ENCODE data around the gene LIX1.
"Not testable (repeated sequence)": the region's sequence is repeated elsewhere in the genome, so short reads cannot be mapped to it uniquely, and the experiment has no call there.

Gene LIX1

DNA sequence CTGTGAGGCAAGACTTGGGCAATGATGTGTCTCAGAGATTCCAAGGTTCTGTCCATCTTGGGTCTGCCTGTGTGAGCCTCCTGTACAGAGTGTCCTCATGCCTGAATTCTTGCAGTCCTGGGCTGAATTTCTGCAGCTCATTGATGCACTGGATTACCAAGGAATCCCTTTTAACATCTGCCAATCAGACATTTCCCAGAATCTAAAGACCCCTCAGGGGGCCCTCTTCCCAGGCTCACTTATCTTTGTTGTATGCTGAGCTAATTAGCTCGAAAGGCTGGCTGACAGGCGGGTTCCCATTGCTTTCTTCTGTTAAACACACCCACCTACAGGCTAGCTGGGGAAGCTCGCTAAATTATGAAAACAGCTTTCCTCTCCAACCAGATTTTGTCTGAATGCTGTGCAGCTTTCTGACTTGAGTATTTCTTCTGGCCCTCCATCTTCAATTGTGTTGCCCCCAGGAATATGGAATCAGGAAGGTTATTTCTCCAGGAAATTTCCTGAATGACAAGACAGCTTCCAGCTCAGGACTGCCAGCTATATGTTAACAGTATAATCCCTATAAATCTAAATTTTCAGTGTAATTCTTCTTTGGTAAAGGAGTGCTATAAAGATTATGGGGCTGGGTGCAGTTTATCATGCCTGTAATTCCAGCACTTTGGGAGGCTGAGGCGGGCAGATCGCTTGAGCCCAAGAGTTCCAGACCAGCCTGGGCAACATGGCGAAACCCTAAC lies at the start of gene LIX1:
LIX1 (minus strand) TSS at position 91 of the 734 bp plus-strand sequence; CDS start at position 56, 35 bp downstream.
- DNase-seq (ENCODE audit: low spot score), result peak; percentile 48

DNA sequence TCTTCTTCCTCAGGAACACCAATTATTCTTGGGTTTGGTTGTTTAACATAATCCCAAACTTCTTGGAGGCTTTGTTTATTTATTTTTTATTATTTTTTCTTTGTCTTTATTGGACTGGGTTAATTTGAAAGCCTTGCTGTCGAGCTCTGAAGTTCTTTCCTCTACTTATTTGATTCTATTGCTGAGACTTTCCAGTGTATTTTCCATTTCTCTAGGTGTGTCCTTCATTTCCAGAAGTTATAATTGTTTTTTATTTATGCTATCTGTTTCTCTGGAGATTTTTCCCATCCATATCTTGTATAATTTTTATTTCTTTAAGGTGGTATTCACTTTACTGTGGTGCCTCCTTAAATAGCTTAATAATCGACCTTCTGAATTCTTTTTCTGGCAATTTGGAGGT lies 49.5 kb upstream of the LIX1 start:
- DNase-seq (ENCODE audit: low spot score), result no peak

GRCh38 chr5:97189523-97189922 lies 47.1 kb upstream of the LIX1 start:
- not testable (repeated sequence) for DNase-seq (ENCODE audit: low spot score)

DNA sequence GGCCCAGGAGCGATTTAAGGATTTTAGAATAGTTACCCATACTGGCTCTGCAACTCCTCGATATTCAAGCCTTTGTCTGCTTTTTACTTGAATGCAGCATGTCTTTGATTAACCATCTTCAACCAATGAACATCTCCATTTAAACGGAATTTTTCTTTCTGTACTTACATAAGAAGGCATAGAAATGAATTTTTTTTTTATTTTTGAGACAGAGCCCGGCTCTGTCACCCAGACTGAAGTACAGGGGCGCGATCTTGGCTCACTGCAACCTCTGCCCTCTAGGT lies 41.5 kb upstream of the LIX1 start:
- DNase-seq (ENCODE audit: low spot score), result no peak

DNA sequence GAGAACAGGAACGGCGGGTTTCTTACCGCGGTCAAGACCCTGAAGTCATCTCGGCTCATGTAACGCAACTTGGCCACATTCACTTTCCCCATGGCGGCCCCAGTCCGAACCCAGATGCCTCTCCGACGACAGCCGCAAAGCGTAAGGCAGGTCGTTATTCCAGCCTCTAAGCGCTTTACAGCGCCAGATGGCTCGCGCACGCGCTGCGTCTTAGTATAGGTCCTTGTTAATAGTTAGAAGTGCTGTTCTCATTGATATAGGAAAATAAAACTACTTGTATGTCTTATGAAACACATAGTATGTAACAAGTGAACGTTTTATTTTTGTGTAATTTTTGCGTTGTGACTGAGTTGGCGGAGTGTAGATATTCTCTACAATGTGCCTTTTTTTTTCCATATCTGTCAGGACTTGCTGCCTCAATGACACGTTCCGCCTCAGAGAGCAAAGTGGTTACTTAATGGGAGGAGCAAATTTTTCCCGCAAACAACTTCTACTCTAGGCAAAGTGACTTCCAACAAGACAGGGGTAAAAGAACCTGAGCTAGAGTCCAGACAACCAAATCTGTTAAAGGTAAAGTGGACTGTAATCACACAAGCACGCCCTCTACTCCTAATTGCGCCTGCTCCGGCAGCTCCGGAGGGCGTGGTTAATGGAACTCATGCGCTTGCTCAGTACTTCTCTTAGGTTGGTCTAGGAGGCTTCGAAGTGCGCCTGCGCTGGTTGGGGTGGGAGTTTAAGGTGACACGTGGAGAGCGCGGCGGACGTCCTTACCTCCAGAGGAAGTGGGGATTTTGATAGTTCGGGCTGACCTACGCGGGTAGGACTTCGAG lies 40.9 kb upstream of the LIX1 start, which contains the start of gene RIOK2:
RIOK2 (minus strand) TSS at position 148 of the 830 bp plus-strand sequence; CDS start at position 92, 56 bp downstream.
- peak; percentile 95 for DNase-seq (ENCODE audit: low spot score)

DNA sequence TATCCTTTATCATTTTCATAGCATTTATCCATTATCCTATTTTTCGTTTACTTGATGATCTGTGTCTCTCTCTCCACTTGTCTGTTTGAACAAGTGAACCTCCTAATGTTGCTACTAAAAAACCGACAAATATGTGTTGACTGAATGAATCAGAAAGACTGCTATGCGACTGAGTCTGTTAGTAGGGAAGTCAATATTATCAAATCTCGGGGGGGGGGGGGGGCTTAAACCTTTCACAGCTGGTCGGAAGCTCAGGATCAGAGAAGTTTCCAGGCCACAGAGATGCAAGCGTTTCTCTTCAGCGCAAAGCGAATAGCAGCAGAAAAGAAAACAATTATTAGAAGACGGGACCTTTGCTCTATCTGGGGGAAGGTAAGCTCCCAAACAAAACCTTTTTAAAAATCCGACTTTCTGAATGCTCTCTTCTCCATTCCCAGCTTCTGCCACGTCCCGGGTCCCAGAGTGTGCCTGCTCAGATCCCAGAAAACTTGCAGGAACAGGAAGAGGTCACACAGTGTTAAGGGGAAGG lies 40.2 kb upstream of the LIX1 start:
- peak; percentile 10 for DNase-seq (ENCODE audit: low spot score)

DNA sequence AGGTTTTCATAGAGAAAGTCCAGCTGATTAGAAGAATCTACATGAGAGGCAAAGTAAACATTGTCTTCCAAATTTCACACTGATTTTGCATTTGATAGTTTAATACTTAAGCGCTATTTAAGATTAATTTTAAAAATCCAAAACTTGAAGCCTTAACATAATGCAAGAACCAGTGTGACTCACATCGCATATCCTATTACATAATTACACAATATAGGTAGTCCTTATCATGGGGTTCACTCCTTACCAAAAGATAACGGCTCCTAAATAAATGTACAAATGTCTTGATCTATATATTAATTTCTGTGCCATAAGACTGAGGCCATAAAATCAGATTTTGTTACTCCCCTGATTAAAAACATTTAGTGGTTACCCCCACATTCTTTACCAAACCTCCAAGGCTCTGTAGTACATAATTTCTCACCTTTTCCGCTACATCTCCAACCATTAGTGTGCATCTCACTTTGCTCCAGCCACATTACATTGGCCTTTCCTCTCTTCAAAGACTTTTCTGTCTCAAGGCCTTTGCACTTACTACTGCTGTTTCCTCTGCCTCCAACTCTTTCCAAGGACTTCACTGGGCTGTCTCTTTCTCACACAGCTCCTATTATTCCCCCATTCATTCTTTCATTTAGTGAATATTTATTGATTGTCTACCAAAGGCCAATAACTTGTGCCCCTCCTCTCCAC lies 39.6 kb upstream of the LIX1 start:
- DNase-seq (ENCODE audit: low spot score), result no peak

- DNase-seq (ENCODE audit: low spot score), result not testable (repeated sequence)
Measured at GRCh38 chr5:97179457-97179856, 37.0 kb upstream of the LIX1 start.

- DNase-seq (ENCODE audit: low spot score), result no peak
Measured at GRCh38 chr5:97172227-97172626, 29.8 kb upstream of the LIX1 start.

- no peak for DNase-seq (ENCODE audit: low spot score)
Measured at GRCh38 chr5:97171703-97172102, 29.3 kb upstream of the LIX1 start.

DNA sequence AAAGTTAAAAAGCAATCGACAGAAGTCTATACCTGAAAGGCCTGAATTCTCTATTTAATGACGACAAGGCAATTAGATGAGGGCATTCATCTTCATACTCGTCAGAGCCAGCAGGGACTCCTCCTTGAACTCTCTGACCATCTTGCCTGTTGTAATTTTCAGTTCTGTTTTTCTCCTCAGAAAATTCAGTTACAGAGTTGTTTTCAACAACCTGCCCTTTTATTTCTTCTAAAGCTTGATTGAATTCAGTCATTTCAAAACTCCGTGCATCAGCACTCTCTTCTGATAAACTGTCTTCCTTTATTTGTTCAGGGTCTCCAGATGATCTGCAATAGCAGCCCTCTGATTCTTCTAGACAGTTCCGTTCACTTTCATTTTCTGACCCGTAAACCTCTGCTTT lies 25.0 kb upstream of the LIX1 start:
- DNase-seq (ENCODE audit: low spot score), result peak; percentile 37

DNA sequence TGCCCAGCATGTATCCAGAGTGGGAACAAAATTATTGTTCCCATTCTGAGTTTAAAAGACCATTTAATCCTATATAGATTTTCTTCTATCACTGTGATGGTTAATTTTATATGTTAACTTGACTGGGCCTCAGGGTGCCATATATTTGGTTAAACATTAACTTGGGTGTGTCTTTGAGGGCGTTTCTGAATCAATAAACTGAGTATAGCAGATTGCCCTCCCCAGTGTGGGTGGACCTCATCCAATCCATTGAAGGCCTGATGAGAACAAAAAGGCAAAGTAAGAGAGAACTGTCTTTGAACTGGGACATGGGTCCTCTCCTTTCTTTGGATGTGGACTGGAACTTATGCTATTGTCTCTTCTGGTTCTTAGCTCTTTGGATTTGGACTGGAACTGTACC lies 23.3 kb upstream of the LIX1 start:
- no peak for DNase-seq (ENCODE audit: low spot score)

GRCh38 chr5:97164846-97165245 lies 22.4 kb upstream of the LIX1 start:
- DNase-seq (ENCODE audit: low spot score), result no peak

DNA sequence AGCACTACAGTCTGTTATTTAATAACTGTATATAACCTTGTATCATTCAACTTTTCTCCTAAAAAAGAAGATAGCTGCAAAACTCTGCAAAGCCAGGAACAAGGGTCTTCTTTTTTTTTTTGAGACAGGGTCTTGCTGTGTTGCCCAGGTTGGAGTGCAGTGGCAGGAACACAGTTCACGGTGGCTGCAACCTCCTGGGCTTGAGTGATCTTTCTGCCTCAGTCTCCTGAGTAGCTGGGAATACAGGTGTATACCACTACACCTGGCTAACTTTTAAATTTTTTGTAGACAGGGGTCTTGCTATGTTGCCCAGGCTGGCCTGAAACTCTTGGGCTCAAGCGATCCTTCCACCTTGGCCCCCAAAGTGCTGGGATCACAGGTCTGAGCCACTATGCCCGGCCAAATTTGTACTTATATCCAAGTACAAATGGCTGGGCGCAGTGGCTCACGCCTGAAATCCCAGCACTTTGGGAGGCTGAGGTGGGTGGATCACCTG lies 21.4 kb upstream of the LIX1 start:
- DNase-seq (ENCODE audit: low spot score), result no peak

DNA sequence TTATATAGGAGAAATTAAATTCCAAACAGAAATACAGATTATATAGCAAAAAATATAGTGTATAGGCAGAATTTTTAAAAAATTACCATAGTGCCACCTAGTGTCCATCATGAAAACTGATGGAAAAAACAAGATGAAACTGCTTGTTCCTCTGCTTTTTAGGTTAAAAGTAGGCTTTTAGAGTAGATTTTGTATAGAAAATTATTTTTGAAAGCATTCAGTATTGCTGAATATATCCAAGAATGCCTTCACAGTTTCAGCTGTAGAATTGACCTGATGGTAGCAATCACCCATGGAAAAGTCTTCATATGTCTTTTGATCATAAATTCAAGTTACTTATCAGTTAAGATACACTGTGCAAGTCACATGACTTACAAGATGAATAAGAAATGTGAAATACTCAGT lies 21.0 kb upstream of the LIX1 start:
- peak; percentile 25 for DNase-seq (ENCODE audit: low spot score)

GRCh38 chr5:97162045-97162444 lies 19.6 kb upstream of the LIX1 start:
- peak; percentile 66 for DNase-seq (ENCODE audit: low spot score)

- no peak for DNase-seq (ENCODE audit: low spot score)
Measured at GRCh38 chr5:97157689-97158088, 15.3 kb upstream of the LIX1 start.

- no peak for DNase-seq (ENCODE audit: low spot score)
Measured at GRCh38 chr5:97151370-97151769, 9.0 kb upstream of the LIX1 start.

DNA sequence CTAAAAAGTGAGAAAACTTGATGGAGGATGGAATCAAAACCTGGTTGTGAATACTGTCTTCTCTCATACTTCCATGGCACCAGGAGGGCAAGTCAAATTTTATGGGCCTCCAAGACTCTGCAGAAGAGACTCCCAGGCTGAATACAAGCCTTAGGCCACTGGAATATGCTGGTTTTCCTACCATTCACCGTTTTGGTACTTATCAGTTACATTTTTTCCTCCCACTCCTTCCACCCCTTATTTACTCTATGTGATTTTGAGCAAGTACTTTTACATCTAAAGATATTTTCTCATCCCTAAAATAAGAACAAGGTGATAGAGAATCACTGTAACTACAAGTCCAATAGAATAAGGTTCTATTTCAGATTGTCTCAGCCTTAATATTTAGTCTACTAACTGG lies 8.0 kb upstream of the LIX1 start:
- DNase-seq (ENCODE audit: low spot score), result no peak

DNA sequence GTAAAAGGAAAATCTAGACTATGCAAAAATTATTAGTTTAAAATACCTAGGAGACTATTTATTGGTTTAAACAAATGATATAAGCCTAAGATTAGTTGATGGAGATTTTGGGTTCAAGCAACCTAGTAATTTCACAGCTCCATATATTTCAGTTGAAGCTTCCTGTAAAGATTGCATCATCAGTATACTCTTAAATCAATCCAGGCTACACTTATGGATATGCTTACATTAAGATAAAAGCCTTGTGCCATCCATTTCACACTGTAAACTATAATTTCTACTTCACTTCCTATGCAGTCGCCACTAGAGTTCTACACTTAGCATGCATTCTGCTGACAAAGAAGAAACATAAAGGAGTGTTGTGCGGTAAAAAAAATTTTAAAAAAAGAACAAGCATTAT lies 7.3 kb upstream of the LIX1 start:
- no peak for DNase-seq (ENCODE audit: low spot score)

DNA sequence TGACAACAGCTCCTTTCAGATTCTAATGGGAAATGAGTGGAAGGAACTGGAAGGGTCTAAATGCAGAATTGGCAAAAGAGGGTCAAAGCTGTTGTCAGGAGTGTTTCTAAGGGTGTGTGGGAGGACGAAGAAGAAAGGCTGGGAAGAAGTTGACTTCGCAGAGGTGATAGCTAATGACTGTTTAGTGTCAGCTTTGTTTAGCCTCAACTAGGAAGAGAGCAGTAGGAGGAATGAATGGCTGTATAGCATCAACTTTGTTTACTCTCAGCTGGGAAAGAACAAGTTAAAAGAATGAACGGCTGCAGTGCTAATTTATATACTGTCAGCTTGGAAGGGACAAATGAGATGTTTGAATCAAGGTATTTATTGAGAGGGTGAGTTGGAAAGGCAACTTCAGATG lies 5.9 kb upstream of the LIX1 start:
- DNase-seq (ENCODE audit: low spot score), result no peak

- no peak for DNase-seq (ENCODE audit: low spot score)
Measured at GRCh38 chr5:97143704-97144103, 1.3 kb upstream of the LIX1 start.

DNA sequence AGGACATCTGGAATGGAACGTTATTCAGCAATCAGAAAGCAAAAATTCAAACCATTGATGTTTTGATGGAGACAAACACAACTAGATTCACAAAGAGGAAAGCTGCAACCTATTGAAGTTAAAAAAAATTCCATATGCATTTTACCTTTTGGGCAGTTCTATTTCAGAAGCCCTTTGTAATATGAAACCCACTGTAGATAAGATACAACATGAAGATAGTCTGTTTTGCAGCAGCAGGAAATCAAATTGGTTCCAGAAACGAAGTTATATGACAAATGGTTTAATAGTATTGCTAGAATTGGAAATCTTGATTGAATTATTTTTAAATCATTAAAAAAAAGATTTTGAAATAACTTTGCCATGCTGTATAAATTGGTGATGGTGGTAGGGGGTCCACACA lies 872 bp downstream of the LIX1 start:
- no peak for DNase-seq (ENCODE audit: low spot score)

Data from activated CD4-positive, alpha-beta T cell treated with anti-CD3 and anti-CD28 coated beads, Interleukin-2, Interleukin-4, amounts not matched to agents 100 ng/mL and 50 ng/mL, durations not matched to agents 16 hours and 8 hours (primary cell).